Prostate gland (tissue), 2 donors: ENCODE data around the gene PPP4R1. TPM values are rescaled to one million over a fixed set of nuclear protein-coding genes. Genes with fewer than 3 reads are reported as not detected.
A peak's percentile ranks its signal among the peaks of the same experiment; 100 is the strongest.

Experiments
- DNase-seq: peaks from one replicate; pipeline ENCODE4 v3.0.0-alpha.2; 2019; ENCODE audit warnings: low spot score
- H3K27ac ChIP-seq, 2 donors: fragments of 200-600 bp; sonication (generic); 2 replicates each; pipeline ENCODE4 v1.5.1; 2017 to 2019
- H3K27me3 ChIP-seq: fragments of 200-600 bp; sonication (generic); replicated peaks from 2 replicates; pipeline ENCODE4 v1.5.1; 2019; ENCODE audit not compliant: insufficient read depth
- H3K36me3 ChIP-seq, 2 donors: fragments of 200-600 bp; sonication (generic); 1 replicate in 1 of 2; 2 replicates in 1 of 2; pipeline versions ENCODE4 v1.5.1 to v1.8.1; 2017 to 2019
- H3K4me1 ChIP-seq: fragments of 200-600 bp; sonication (generic); replicated peaks from 2 replicates; pipeline ENCODE4 v1.5.1; 2019
- H3K4me3 ChIP-seq, 2 donors: fragments of 200-600 bp; sonication (generic); 2 replicates each; pipeline ENCODE4 v1.5.1; 2017 to 2019
- H3K9me3 ChIP-seq: fragments of 200-600 bp; sonication (generic); 2 replicates; pipeline ENCODE4 v1.5.1; 2017
- CTCF ChIP-seq, 4 experiments: fragments of 200-600 bp in 2 of 4; fragments of 450-650 bp in 2 of 4; sonication (generic) in 2 of 4; IDR thresholded peaks; 1 replicate in 3 of 4; 2 replicates in 1 of 4; pipeline ENCODE4 v1.5.1; 2016 to 2019; ENCODE audit warnings: antibody characterized with exemption in 4 of 4, mild to moderate bottlenecking in 2 of 4, moderate library complexity in 2 of 4
- POLR2A ChIP-seq: fragments of 450-650 bp; IDR thresholded peaks from one replicate; pipeline ENCODE4 v1.6.1; 2016; ENCODE audit warnings: antibody characterized with exemption, mild to moderate bottlenecking
- POLR2AphosphoS5 ChIP-seq: sonication (generic); formaldehyde crosslinking; IDR thresholded peaks from one replicate; pipeline ENCODE4 v1.6.1; 2017; ENCODE audit warnings: antibody characterized with exemption
- WGBS: methylation state at CpG from one replicate; pipeline ENCODE4 v1.1.5; 2018; 5-methylcytosine and 5-hydroxymethylcytosine counted together
- intact Hi-C: fragments of 100-400 bp; cut with DNase I; formaldehyde crosslinking; loops from one replicate; pipeline ENCODE4 v1.14.2; 2022
- total RNA-seq, 2 donors: library from RNA; depleted of rRNA; stranded (reverse); fragments of >200 nt; gene quantifications; one replicate each; pipeline ENCODE4 v1.1.0, GENCODE V29; 2016

Gene PPP4R1
- total RNA-seq, 2 donors from 2014 or later = 39.1 to 67.0 TPM

DNA sequence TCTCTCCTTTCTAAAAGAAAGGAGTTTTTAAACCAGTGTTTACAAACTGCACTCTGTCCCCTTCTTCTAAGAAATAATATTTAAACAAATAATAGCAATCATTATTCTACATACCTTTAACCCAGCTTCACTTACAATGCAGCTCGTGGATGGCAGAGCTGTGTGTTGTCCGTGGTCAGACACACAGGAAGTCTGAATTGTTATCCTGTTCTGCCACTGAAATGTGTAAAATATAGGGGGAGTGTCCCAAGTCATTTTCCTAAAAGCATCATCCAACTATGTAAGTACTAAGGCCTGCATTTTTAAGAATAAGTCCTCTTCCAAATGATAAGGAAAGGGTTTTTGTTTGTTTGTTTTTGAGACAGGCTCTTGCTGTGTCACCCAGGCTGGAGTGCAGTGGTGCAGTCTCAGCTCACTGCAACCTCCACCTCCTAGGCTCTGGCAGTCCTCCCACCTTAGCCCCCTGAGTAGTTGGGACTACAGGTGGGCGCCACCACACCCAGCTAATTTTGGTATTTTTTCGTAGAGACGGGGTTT lies 2.7 kb upstream of the PPP4R1 start:
- intact Hi-C loops = loop anchor here (10.0 kb wide), 1 partner anchor 88 kb away; the partner anchor contains the start of gene RAB31
- TF ChIP-seq POLR2A = no peak
- no peak for TF ChIP-seq POLR2AphosphoS5
- TF ChIP-seq CTCF (IDR thresholded peaks at IDR 0.05) = no peak
- H3K36me3 ChIP-seq = no peaks in the 10 kb centered on the region

DNA sequence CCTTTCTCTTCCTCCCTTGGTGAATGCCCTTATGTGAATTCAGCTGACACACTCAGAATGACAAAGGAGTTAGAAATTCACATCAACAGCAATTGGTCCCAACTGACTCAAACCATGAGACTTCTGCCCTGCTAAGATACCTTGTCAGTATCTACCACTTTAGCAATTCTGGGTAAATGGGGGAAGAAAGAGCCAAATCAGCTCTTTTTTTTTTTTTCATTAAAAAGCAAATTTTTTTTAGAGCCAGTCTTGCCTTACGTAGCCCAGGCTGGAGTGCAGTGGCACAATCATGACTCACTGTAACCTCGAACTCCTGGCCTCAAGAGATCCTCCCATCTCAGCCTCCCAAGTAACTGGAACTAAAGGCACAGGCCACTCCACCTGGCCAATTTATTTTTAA lies 1.7 kb upstream of the PPP4R1 start:
- Histone ChIP-seq H3K27ac (no peak overlapping the region), H3K4me1 (no peaks in the 10 kb centered on the region), H3K4me3 (no peak overlapping the region), H3K9me3 (no peaks in the 10 kb centered on the region), H3K36me3 (no peaks in the 10 kb centered on the region), H3K27me3 (no peaks in the 10 kb centered on the region)
- WGBS = 98% methylated on average over 2 of the region's 2 CpGs
- intact Hi-C loops = loop anchor here (10.0 kb wide), 1 partner anchor 89 kb away; the partner anchor contains the start of gene RAB31
- no peak for TF ChIP-seq POLR2A
- no peak for TF ChIP-seq POLR2AphosphoS5
- TF ChIP-seq CTCF (IDR thresholded peaks at IDR 0.05) = no peak
- DNase-seq = no peak

More for the DNA sequence above, 2.7 kb upstream of the PPP4R1 start:
- 81% methylated on average over 5 of the region's 5 CpGs for WGBS
- no peak overlapping the region for H3K27ac ChIP-seq
- DNase-seq = no peak
- H3K27me3 ChIP-seq = no peaks in the 10 kb centered on the region
- no peaks in the 10 kb centered on the region for H3K4me1 ChIP-seq
- H3K9me3 ChIP-seq = no peaks in the 10 kb centered on the region
- H3K4me3 ChIP-seq = no peak overlapping the region

- H3K36me3 ChIP-seq = no peaks in the 10 kb centered on the region
- H3K27ac ChIP-seq = peak overlapping the region; percentile 91 to 97
Measured at GRCh38 chr18:9615280-9615797, 980 bp upstream of the PPP4R1 start.

GRCh38 chr18:9613550-9614400 lies 584 bp downstream of the PPP4R1 start:
- Histone ChIP-seq H3K4me1 (no peaks in the 10 kb centered on the region), H3K36me3 (no peaks in the 10 kb centered on the region), H3K9me3 (no peaks in the 10 kb centered on the region), H3K27ac (peak overlapping the region; percentile 90 to 97), H3K27me3 (no peaks in the 10 kb centered on the region), H3K4me3 (peak overlapping the region; percentile 84 to 92)
- peak; percentile 19 for DNase-seq
- intact Hi-C loops = loop anchor here (5.0 to 10.0 kb wide), 2 partner anchors 91 to 159 kb away; partner anchors contain the start of gene RAB31
- no peak for TF ChIP-seq POLR2AphosphoS5
- TF ChIP-seq POLR2A = peak; percentile 13
- peak in 1 of 4 experiments; percentile 7 for TF ChIP-seq CTCF (IDR thresholded peaks at IDR 0.05)
- WGBS = 1% methylated on average over 39 of the region's 78 CpGs

More at GRCh38 chr18:9615280-9615797, 980 bp upstream of the PPP4R1 start:
- H3K9me3 ChIP-seq = no peaks in the 10 kb centered on the region
- H3K27me3 ChIP-seq = no peaks in the 10 kb centered on the region
- H3K4me1 ChIP-seq = no peaks in the 10 kb centered on the region
- intact Hi-C loops = loop anchor here (10.0 kb wide), 1 partner anchor 89 kb away; the partner anchor contains the start of gene RAB31
- DNase-seq = no peak
- peak overlapping the region; percentile 84 to 92 for H3K4me3 ChIP-seq
- TF ChIP-seq POLR2AphosphoS5 (no peak), CTCF (IDR thresholded peaks at IDR 0.05) (no peak), POLR2A (no peak)
- 45% methylated on average over 13 of the region's 13 CpGs for WGBS
